Measurements from ENCODE around the gene ADAMTSL3.

ADAMTSL3 gene

GRCh38 chr15:83928878-83929418 is 275.0 kb downstream of the ADAMTSL3 start:
- H3K4me3 ChIP-seq (ENCODE audit: low read depth, low read length), result no peak overlapping the region
- TF ChIP-seq CTCF (IDR thresholded peaks at IDR 0.05; ENCODE audit: low read depth, low read length, missing control alignments), result no peak
- DNase-seq (ENCODE audit: low read depth), result peak; percentile 46

GRCh38 chr15:83929619-83930018 is 275.7 kb downstream of the ADAMTSL3 start:
- no peak overlapping the region for H3K4me3 ChIP-seq (ENCODE audit: low read depth, low read length)
- DNase-seq (ENCODE audit: low read depth), result no peak
- TF ChIP-seq CTCF (IDR thresholded peaks at IDR 0.05; ENCODE audit: low read depth, low read length, missing control alignments), result no peak

- TF ChIP-seq CTCF (IDR thresholded peaks at IDR 0.05; ENCODE audit: low read depth, low read length, missing control alignments), result no peak
- DNase-seq (ENCODE audit: low read depth), result no peak
- H3K4me3 ChIP-seq (ENCODE audit: low read depth, low read length), result no peak overlapping the region
These were observed 276.7 kb downstream of the ADAMTSL3 start for GRCh38 chr15:83930392-83931212.

- TF ChIP-seq CTCF (IDR thresholded peaks at IDR 0.05; ENCODE audit: low read depth, low read length, missing control alignments), result no peak
- H3K4me3 ChIP-seq (ENCODE audit: low read depth, low read length), result no peak overlapping the region
These were observed 281.9 kb downstream of the ADAMTSL3 start for GRCh38 chr15:83935774-83936173.

GRCh38 chr15:83940136-83940535 is 286.2 kb downstream of the ADAMTSL3 start:
- no peak for TF ChIP-seq CTCF (IDR thresholded peaks at IDR 0.05; ENCODE audit: low read depth, low read length, missing control alignments)
- peak; percentile 21 for DNase-seq (ENCODE audit: low read depth)
- no peak overlapping the region for H3K4me3 ChIP-seq (ENCODE audit: low read depth, low read length)

More at GRCh38 chr15:83935774-83936173, 281.9 kb downstream of the ADAMTSL3 start:
- DNase-seq (ENCODE audit: low read depth), result no peak

- no peak overlapping the region for H3K4me3 ChIP-seq (ENCODE audit: low read depth, low read length)
- no peak for DNase-seq (ENCODE audit: low read depth)
- TF ChIP-seq CTCF (IDR thresholded peaks at IDR 0.05; ENCODE audit: low read depth, low read length, missing control alignments), result no peak
These were observed 289.1 kb downstream of the ADAMTSL3 start for GRCh38 chr15:83943043-83943442.

All from GM12864 (cell line).